ENCODE data around the gene DLAT. TPM values are rescaled to one million over a fixed set of nuclear protein-coding genes. Genes with fewer than 3 reads are reported as not detected.

Gene DLAT
- total RNA-seq, result 25.5 and 41.6 TPM in 2 replicates

GRCh38 chr11:112024773-112025678 is at the start of gene DLAT:
Gene DLAT (plus strand): TSS chr11:112025408. CDS start chr11:112025473, 65 bp downstream.
- peak; percentile 85 for DNase-seq

GRCh38 chr11:111976119-111976766 is 49.0 kb upstream of the DLAT start:
- DNase-seq, result peak; percentile 21

- DNase-seq, result peak; percentile 18
Observed at GRCh38 chr11:111976767-111977145, 48.5 kb upstream of the DLAT start.

GRCh38 chr11:111977146-111978027 is 47.8 kb upstream of the DLAT start:
- peak; percentile 54 for DNase-seq

GRCh38 chr11:111978028-111978771 is 47.0 kb upstream of the DLAT start:
- DNase-seq, result peak; percentile 73

- DNase-seq, result no peak
Observed at GRCh38 chr11:111980062-111980461, 45.1 kb upstream of the DLAT start.

GRCh38 chr11:111981270-111981669 is 43.9 kb upstream of the DLAT start:
- no peak for DNase-seq

GRCh38 chr11:111982019-111982464 is 43.2 kb upstream of the DLAT start:
- peak; percentile 79 for DNase-seq

GRCh38 chr11:111982541-111983186 is 42.5 kb upstream of the DLAT start:
- no peak for DNase-seq

GRCh38 chr11:111983187-111983986 is 41.8 kb upstream of the DLAT start:
- DNase-seq, result peak; percentile 37

- no peak for DNase-seq
Observed at GRCh38 chr11:111986589-111986988, 38.6 kb upstream of the DLAT start.

- DNase-seq, result no peak
Observed at GRCh38 chr11:111990381-111990780, 34.8 kb upstream of the DLAT start.

GRCh38 chr11:111992206-111992855 is 32.9 kb upstream of the DLAT start:
- no peak for DNase-seq

- no peak for DNase-seq
Observed at GRCh38 chr11:111996129-111996528, 29.1 kb upstream of the DLAT start.

GRCh38 chr11:111996669-111997068 is 28.5 kb upstream of the DLAT start:
- DNase-seq, result peak; percentile 45

- DNase-seq, result no peak
Observed at GRCh38 chr11:111999111-111999510, 26.1 kb upstream of the DLAT start.

GRCh38 chr11:112000703-112001102 is 24.5 kb upstream of the DLAT start:
- DNase-seq, result no peak

GRCh38 chr11:112002491-112003216 is 22.6 kb upstream of the DLAT start:
- no peak for DNase-seq

GRCh38 chr11:112004389-112004788 is 20.8 kb upstream of the DLAT start:
- DNase-seq, result peak; percentile 17
